Vagina (tissue), 2 donors: Measurements from ENCODE around the gene CARM1. TPM values are rescaled to one million over a fixed set of nuclear protein-coding genes. Genes with fewer than 3 reads are reported as not detected.
A peak's percentile ranks its signal among the peaks of the same experiment; 100 is the strongest.

Source experiments
- DNase-seq, 2 donors: peaks; one replicate each; pipeline ENCODE4 v3.0.0-alpha.2; 2017; ENCODE audit errors: extremely low spot score in 2 of 2
- H3K27ac ChIP-seq: fragments of 200-600 bp; sonication (generic); one replicate; pipeline ENCODE4 v1.5.1; 2019
- H3K27me3 ChIP-seq: fragments of 200-600 bp; sonication (generic); one replicate; pipeline ENCODE4 v1.5.1; 2019
- H3K36me3 ChIP-seq, 2 donors: fragments of 200-600 bp; sonication (generic); one replicate each; pipeline ENCODE4 v1.5.1; 2017 to 2019
- H3K4me1 ChIP-seq: fragments of 200-600 bp; sonication (generic); one replicate; pipeline ENCODE4 v1.5.1; 2019
- H3K4me3 ChIP-seq, 2 donors: fragments of 200-600 bp; sonication (generic); 1 replicate in 1 of 2; 2 replicates in 1 of 2; pipeline ENCODE4 v1.5.1; 2016 to 2019
- H3K9me3 ChIP-seq: fragments of 200-600 bp; sonication (generic); one replicate; pipeline ENCODE4 v1.5.1; 2019
- POLR2A ChIP-seq, 2 donors: fragments of 450-650 bp; IDR thresholded peaks; one replicate each; pipeline ENCODE4 v1.6.1; 2017; ENCODE audit warnings: antibody characterized with exemption in 2 of 2, mild to moderate bottlenecking in 2 of 2, moderate library complexity in 2 of 2
- POLR2AphosphoS5 ChIP-seq, 2 donors: sonication (generic); formaldehyde crosslinking; IDR thresholded peaks; one replicate each; pipeline ENCODE4 v1.9.0; 2017; ENCODE audit warnings: antibody characterized with exemption in 2 of 2, mild to moderate bottlenecking in 2 of 2, low read depth in 1 of 2; ENCODE audit not compliant: insufficient read depth in 1 of 2
- intact Hi-C: fragments of 100-400 bp; cut with DNase I; formaldehyde crosslinking; loops from one replicate; pipeline ENCODE4 v1.15.1; 2023
- total RNA-seq: library from RNA; depleted of rRNA; stranded (reverse); fragments of >200 nt; gene quantifications from one replicate; pipeline ENCODE4 v1.2.3, GENCODE V29; 2016
- TF ChIP-seq, protein P1 (sequence below), 3 experiments: fragments of 450-650 bp in 2 of 3; fragments of 200-600 bp in 1 of 3; sonication (generic) in 1 of 3; IDR thresholded peaks; one replicate each; pipeline ENCODE4 v1.5.1; 2017 to 2019; ENCODE audit warnings: antibody characterized with exemption in 3 of 3, mild to moderate bottlenecking in 2 of 3, moderate library complexity in 2 of 3

The CARM1 gene
- total RNA-seq, 1 donor from 2014 or later, result 28.2 TPM

- DNase-seq, result no peak
- H3K4me3 ChIP-seq, result no peak overlapping the region
- no peaks in the 10 kb centered on the region for H3K9me3 ChIP-seq
- intact Hi-C loops, result no loop called here
- TF ChIP-seq, protein P1, sequence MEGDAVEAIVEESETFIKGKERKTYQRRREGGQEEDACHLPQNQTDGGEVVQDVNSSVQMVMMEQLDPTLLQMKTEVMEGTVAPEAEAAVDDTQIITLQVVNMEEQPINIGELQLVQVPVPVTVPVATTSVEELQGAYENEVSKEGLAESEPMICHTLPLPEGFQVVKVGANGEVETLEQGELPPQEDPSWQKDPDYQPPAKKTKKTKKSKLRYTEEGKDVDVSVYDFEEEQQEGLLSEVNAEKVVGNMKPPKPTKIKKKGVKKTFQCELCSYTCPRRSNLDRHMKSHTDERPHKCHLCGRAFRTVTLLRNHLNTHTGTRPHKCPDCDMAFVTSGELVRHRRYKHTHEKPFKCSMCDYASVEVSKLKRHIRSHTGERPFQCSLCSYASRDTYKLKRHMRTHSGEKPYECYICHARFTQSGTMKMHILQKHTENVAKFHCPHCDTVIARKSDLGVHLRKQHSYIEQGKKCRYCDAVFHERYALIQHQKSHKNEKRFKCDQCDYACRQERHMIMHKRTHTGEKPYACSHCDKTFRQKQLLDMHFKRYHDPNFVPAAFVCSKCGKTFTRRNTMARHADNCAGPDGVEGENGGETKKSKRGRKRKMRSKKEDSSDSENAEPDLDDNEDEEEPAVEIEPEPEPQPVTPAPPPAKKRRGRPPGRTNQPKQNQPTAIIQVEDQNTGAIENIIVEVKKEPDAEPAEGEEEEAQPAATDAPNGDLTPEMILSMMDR (IDR thresholded peaks at IDR 0.05), result no peak
- TF ChIP-seq POLR2AphosphoS5 (IDR thresholded peaks at IDR 0.05; ENCODE audit: insufficient read depth in 1 of 2, low read depth in 1 of 2) (no peak), POLR2A (IDR thresholded peaks at IDR 0.05) (no peak)
- no peaks in the 10 kb centered on the region for H3K36me3 ChIP-seq
- H3K27ac ChIP-seq, result no peak overlapping the region
- H3K27me3 ChIP-seq, result no peaks in the 10 kb centered on the region
- H3K4me1 ChIP-seq, result peaks cover 76% of the 10 kb centered on the region
Measured at GRCh38 chr19:10895363-10895762, 24.0 kb downstream of the CARM1 start.

- Histone ChIP-seq H3K4me1 (peaks cover 74% of the 10 kb centered on the region), H3K27ac (no peak overlapping the region), H3K4me3 (no peak overlapping the region), H3K27me3 (no peaks in the 10 kb centered on the region), H3K9me3 (no peaks in the 10 kb centered on the region), H3K36me3 (no peaks in the 10 kb centered on the region)
- TF ChIP-seq, protein P1 (IDR thresholded peaks at IDR 0.05), result no peak
- TF ChIP-seq POLR2AphosphoS5 (IDR thresholded peaks at IDR 0.05; ENCODE audit: insufficient read depth in 1 of 2, low read depth in 1 of 2) (no peak), POLR2A (IDR thresholded peaks at IDR 0.05) (no peak)
- intact Hi-C loops, result no loop called here
- no peak for DNase-seq
Measured at GRCh38 chr19:10895920-10896319, 24.6 kb downstream of the CARM1 start.

GRCh38 chr19:10896851-10897526 is 25.6 kb downstream of the CARM1 start:
- TF ChIP-seq, protein P1 (IDR thresholded peaks at IDR 0.05), result no peak
- TF ChIP-seq POLR2A (IDR thresholded peaks at IDR 0.05) (no peak), POLR2AphosphoS5 (IDR thresholded peaks at IDR 0.05; ENCODE audit: insufficient read depth in 1 of 2, low read depth in 1 of 2) (no peak)
- Histone ChIP-seq H3K27ac (no peak overlapping the region), H3K4me3 (no peak overlapping the region), H3K4me1 (peaks cover 74% of the 10 kb centered on the region), H3K9me3 (no peaks in the 10 kb centered on the region), H3K36me3 (no peaks in the 10 kb centered on the region), H3K27me3 (no peaks in the 10 kb centered on the region)
- intact Hi-C loops, result no loop called here
- no peak for DNase-seq

GRCh38 chr19:10898633-10899032 is 27.3 kb downstream of the CARM1 start:
- Histone ChIP-seq H3K27me3 (no peaks in the 10 kb centered on the region), H3K9me3 (no peaks in the 10 kb centered on the region), H3K36me3 (no peaks in the 10 kb centered on the region), H3K4me3 (no peak overlapping the region), H3K4me1 (peaks cover 60% of the 10 kb centered on the region), H3K27ac (peak overlapping the region; percentile 28)
- intact Hi-C loops, result no loop called here
- TF ChIP-seq, protein P1 (IDR thresholded peaks at IDR 0.05), result no peak
- TF ChIP-seq POLR2AphosphoS5 (IDR thresholded peaks at IDR 0.05; ENCODE audit: insufficient read depth in 1 of 2, low read depth in 1 of 2) (no peak), POLR2A (IDR thresholded peaks at IDR 0.05) (no peak)
- DNase-seq, result no peak

DNA sequence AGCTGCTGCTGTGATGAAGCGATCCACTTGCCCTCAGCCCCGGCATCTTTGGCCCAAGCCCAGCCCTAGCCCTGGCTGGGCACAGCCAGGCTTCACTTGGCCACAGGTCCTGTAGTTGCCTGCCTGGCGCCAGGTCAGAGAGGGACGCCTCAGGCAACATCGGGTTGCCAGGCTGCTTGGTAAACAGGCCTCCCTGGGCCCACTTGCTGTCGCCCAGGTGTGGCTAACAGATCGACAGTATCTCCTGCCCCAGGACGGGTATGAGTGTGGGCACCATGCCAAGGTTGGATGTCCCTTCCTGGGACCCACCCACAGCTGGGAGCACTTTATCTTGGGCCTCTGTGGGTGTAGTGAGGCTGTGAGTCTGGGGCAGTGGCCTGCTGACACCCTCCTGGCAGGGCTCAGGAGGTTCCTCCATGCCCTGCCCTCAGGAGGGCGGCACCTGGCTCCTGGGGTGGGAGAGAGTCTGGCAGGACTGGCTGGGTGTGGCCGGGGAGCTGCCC is 27.8 kb downstream of the CARM1 start:
- DNase-seq, result no peak
- Histone ChIP-seq H3K27me3 (no peaks in the 10 kb centered on the region), H3K4me1 (peaks cover 54% of the 10 kb centered on the region), H3K4me3 (no peak overlapping the region), H3K36me3 (no peaks in the 10 kb centered on the region), H3K27ac (peak overlapping the region; percentile 28), H3K9me3 (no peaks in the 10 kb centered on the region)
- no peak for TF ChIP-seq POLR2A (IDR thresholded peaks at IDR 0.05)
- TF ChIP-seq, protein P1 (IDR thresholded peaks at IDR 0.05), result no peak
- TF ChIP-seq POLR2AphosphoS5 (IDR thresholded peaks at IDR 0.05; ENCODE audit: insufficient read depth in 1 of 2, low read depth in 1 of 2), result peak in 1 of 2 donors; percentile 12
- intact Hi-C loops, result no loop called here
